ENCODE measurements around the gene NTN1.
A peak's percentile ranks its signal among the peaks of the same experiment; 100 is the strongest.
"Not testable (repeated sequence)": the region's sequence is repeated elsewhere in the genome, so short reads cannot be mapped to it uniquely, and the experiment has no call there.

NTN1 gene

DNA sequence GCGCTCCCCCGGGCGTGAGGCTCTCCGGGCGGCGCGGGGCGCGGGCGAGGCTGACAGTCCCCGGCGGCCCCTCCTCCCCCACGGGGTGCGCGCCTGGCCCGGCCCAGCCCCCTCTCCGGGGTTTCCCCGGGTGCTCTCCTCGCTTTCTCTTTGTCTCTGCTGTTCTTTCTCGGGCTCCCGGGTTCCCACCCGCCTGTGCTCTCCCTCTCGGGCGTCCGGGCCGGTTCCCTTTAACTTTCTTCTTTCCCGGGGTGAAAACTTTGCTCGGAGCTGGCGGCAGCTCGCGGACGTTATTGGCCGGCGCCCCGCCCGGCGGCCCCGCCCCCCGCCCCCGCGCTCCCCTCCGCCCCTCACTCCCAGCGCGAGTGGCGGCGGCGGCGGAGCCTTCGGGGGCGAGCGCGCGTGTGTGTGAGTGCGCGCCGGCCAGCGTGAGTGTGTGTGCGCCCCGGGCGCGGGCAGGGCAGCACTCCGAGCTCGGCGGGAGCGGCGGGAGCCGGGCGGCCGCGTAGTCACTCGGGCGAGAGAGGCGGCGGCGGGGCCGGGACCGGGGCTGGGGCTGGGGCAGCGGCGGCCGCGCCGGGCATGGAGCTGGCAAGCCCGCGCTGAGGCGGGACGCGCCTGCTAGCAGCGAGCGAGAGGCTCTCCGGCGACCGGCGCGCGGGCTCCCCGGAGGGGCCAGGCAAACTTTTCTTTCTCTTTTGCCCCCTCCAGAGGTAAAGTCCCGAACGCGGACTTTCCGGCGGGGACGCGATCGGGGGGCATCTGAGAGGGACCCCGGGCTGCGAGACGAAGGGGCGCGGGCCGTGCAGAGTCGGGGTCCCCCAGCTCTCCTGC is at the start of gene NTN1:
TSS of gene NTN1 (plus strand) at position 353 of the 834 bp plus-strand sequence. CDS start 864 bp downstream, outside the sequence.
- DNase-seq: peak; percentile 48

DNA sequence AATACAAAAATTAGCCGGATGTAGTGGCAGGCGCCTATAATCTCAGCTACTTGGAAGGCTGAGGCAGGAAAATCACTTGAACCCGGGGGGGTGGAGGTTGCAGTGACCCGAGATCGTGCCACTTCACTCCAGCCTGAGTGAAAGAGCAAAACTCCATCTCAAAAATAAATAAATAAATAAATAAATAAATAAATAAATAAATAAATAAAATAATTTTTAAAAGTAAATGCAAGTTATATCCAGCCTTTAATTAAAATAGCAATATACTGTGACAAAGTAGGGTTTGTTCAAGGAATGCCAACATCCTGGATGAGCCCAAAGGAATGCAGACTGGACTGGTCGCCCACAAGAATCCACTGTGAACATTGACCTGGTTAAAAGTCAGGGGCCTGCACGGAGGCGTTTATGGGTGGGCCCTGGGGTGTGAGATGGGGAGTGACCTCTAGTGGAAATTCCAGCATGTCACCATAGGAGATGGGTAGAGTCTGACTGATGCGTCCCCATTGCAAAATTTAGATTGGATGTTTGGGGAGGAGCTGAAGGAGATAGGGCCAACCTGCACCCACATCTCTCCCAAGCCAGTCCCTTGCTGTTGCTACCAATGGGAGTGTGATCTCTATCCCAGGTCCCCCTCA is 46.1 kb upstream of the NTN1 start:
- no peak for DNase-seq

DNA sequence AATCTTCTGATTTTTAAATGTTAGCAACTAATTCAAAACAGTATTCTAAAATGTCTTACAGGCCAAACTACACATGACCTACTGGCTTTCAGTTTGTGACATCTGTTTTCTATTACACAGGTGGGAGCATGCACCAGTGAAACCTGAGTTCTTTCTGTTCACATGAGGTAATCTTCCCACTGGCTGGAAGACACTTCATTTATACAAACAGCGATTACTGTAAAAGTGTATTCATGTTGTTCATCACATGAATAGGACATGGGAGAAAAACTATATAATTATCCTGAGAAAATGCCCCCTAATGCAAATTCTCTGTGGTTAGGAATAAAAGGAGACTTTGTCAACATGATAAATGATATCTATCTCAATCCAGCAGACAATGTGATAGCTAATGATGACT is 44.7 kb upstream of the NTN1 start:
- no peak for DNase-seq

DNA sequence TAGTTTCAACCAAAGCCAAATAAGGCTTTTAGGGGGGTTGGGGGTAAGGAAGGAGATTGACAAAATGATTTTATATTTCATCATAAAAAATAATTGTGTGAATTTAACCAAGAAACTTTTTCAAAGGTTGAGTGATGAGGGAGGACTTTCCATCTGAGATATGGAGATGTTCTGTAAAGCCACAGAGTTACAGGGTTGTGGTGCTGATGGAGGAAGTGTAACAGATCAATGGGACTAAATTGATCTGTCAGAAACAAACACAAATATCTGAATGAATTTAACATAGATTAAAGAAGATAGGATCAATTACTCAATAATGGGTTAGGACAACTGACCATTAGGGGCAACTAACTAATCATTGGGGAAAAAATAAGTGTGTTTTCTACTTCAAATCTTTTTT is 41.6 kb upstream of the NTN1 start:
- no peak for DNase-seq

DNA sequence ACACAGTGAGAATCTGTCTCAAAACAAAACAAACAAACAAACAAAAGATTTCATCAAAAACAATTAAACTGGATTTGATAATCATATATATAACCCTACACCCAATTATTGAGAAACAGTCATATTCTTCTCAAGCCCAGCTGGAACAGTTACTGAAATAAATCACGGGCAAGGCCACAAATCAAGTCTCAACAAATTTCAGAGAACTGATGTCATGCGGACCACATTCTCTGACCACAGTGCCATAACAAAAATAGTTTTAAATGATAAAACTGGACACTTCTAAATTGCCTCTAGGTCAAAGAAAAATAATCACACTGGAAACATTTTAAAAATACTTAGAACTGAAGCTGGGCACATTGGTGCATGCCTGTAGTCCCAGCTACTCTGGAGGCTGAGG is 39.9 kb upstream of the NTN1 start:
- DNase-seq: no peak

DNA sequence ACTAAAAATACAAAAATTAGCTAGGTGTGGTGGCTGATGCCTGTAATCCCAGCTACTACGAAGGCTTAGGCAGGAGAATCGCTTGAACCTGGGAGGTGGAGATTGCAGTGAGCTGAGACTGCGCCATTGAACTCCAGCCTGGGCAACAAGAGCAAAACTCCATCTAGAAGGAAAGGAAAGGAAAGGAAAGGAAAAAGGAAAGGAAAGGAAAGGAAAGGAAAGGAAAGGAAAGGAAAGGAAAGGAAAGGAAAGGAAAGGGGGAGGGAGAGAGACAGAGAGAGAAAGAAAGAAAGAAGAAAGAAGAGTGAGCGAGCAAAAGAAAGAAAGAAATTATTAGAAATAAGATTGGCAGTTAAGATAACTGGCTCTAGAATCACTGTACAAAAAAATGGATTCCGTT is 37.1 kb upstream of the NTN1 start:
- not testable (repeated sequence) for DNase-seq

DNA sequence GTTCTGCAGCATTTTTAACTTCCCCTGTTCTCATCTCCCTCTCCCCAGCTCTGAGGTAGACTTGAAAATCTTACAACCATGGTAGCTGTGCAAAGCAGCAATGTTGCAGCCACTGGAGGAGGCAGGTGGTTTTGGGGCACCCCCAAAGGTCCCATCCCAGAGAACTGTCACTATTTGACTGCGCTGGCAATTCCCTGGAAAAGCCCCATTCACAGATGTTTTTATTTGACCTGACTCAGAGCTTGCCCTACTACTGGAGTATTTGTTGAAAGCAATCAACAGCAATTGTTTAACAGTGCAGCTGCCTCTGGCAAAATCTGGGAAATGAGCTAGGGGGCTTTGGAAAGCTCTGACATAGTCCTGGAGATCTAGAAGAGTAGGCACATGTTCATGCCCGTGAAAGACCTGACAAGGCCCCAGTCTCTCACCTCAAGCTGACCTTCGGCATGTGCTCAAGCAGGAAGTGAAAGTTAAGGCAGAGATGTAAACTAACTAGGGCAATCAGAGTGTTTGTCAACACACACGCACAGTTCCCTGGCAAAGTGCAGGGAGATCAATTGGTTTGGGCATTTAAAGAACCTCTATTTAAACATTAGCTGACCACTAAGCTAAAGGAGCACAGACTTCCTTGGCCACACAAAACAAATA is 36.1 kb upstream of the NTN1 start:
- no peak for DNase-seq

DNA sequence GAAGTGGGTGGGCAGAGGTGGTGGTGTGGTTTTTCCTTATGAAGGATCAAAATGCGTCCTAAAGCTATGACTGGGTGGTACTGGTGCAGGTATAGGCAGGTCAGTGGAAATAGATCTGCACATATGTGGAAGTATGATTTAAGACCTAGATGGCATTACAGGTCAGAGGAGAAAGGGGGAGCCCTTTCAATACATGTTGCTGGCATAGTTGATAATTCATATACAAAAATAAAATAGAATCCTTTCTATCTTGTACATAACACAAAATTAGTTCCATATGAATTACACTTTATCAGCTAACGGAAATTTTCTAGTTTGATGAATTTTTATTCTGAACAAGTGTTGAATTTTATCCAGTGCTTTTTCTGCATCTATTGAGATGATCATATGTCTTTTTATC is 35.0 kb upstream of the NTN1 start:
- DNase-seq: no peak

DNA sequence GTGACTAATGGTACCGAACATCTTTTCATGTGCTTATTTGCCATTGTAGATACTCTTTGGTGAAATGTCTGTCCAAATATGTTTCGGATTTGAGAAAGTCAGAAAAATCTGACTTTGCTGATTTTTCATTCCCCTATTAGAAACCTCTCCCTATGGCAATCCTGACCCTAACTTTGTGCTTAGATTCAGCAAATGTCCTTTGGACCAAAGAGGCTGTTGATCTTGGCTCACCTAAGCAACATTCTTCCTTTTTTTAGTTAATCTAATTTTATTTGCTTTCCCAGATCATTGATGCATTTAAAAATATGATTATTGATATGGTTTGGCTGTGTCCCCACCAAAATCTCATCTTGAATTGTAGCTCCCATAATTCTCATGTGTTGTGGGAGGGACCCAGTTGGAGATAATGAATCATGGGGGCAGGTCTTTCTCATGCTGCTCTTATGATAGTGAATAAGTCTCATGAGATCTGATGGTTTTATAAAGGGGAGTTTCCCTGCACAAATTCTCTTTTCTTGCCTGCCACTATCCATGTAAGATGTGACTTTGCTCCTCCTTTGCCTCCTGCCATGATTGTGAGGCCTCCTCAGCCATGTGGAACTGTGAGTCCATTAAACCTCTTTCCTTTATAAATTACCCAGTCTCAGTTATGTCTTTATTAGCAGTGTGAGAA is 32.9 kb upstream of the NTN1 start:
- DNase-seq: not testable (repeated sequence)

DNA sequence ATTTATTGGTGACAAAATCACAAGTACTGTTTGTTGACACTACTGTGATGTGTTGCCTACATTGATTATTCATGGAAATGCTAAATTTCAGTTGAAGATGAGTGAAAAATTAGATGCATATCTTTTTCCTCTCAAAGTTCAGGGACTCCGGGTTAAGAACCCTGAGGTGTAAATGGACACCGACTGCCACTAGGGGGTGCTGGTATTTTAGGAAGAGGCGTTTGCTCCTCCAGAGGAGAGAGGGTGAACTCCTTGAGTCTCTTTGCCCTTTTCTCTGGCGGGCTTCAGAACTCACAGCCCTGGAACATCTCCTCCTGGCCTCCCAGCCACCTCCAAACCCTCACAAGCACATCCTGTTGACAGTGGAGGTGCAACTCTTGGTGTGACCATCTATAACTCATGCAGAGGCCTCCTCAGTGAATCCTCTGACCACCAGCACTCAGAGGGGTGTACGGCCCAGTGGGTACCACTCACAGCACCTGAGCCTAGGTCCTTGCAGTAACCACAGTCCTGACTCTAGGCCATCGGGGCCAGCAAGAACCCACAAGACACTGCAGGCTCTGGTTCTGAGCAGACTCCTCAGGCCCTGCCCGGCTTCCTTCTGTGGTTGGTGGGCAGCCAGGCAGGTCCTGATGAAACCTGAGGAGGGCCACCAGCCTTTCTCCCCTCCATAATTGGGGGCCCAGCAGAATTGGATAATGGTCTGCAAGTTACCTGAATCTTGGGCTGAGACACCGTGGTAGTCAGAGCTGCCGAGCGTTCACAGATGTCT is 29.6 kb upstream of the NTN1 start:
- DNase-seq: peak; percentile 76

DNA sequence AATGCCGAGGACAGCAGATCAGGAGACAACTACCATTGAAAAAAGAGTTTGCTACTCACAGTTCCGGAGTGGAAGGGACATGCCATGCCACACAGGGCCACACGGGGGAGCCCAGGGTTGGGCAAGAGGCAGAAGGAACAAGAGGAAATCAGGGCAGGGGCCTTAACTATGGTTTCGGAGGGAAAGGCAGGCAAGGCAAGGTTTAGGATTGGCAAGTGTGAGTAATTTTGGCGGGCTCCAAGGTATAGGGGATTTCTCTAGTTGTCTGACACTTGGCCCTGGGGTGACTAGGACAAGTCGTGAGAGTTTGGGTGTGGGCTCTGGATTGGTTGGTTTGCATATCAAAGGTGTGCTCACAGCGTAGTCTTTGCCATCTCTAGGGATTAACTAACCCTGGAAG is 27.0 kb upstream of the NTN1 start:
- DNase-seq: peak; percentile 74

DNA sequence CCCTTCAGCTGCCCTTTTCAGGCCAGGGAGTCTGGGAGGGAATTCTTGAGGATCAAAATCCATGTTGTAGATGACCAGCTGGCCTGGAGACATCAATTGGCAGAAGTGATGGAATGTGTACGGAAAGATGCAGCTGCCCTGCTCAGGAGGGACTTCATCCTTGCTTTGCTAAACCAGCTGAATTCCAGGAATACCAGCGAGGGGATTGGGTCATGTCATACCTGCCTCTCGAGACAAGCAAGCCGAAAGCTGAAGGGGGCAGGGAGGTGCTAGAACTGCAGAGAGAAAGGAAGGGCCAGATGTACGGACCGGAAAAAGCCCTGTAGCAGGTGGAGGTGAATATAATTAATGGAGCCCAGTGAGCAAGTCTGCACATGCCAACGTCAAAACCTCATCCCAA is 25.6 kb upstream of the NTN1 start:
- DNase-seq: no peak

DNA sequence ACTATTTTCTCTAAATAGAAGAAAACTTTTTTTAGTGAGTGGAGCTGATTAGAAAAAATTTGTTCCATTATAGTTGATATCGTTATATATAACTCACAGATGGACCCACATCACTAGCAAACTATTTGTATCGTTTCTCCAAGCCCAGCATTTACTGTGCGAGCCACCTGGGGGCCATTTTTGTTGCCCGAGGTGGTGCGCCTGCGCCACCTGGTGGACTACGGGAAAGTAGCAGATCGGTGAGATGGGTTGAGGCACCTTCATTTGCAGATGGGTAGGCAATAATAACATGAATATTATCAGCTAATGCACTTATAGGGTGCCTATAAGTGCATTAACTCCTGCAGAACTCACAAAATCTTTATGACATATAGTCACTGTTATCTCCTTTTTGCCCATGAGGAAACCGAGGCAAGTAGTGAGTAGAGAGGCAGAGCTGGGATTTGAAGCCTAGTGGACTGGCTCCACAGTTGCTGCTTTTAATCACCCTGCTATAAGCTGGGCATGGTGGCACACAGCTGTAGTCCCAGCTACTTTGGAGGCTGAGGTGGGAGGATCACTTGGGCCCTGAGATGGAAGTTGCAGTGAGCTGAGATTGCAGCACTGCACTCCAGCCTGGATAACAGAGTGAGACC is 23.2 kb upstream of the NTN1 start:
- DNase-seq: peak; percentile 85

DNA sequence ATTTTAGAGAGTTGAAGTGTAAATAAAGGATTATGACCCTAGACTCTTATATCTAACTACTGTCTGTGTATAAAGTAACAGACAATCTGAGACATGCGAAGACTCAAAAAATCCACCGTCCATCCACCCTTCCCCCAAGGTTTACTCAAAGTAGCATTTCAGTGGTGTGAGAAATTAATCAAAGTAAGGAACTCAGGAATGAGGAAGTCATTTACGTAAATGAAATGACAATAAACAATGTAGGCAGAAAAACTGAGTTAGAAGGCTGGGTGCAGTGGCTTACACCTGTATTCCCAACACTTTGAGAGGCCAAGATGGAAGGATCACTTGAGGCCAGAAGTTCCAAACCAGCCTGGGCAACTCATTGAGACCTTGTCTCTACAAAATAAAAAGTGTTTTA is 19.8 kb upstream of the NTN1 start:
- DNase-seq: no peak

DNA sequence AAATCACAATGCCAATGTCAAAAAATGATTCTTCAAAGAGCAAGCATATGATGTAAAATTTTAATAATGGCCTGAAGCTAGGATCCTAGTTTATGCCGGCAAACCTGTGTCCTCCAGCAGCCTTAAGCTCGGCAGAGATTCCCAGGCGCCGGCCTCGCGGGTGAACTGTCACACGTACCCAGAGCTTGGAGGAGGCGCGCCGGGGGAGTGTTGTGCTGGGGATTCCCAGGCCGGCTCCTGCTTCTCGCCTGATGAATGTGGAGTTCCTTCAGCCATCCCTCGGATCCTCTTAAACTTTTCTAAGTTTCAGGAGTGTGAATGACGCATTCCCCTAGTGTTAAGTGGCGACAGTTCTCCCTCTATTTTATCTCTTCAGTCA is 19.1 kb upstream of the NTN1 start:
- DNase-seq: no peak

DNA sequence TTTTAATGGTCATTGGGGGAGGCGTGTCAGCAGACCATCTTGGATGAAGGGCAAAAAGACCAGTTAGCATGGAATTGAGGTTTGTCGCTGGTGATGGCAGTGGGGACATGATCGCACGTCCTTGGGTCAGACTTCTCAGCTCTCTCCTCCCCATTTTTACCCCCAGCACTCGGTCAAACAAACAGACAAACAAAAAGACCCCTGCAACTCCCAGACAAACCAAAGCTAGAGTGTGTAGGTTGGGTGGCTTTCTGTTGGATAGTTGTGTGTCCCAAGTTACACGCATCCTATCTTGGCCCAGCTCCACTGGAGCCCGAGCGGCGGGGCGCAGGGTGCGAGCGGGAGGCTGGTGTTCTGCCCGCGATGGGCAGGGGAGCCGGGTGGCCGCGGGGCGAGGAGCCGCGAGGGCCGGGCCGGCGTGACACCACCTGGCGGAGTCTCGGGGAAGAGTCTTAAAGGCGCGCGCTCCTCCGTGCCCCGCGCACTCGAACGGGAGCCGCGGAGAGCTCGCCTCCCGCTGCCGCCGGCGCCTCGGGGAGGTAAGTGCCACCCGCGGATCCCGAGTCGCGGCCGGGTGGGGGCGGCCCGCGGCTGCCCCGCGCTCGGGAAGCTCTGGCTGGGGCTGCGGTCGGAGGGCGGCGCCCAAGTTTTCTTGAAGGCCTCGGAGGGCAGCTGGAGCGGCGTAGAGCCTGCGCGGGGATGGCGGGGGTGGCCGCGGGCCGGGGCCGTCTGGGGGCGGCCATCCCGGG is 18.5 kb upstream of the NTN1 start:
- peak; percentile 44 for DNase-seq

DNA sequence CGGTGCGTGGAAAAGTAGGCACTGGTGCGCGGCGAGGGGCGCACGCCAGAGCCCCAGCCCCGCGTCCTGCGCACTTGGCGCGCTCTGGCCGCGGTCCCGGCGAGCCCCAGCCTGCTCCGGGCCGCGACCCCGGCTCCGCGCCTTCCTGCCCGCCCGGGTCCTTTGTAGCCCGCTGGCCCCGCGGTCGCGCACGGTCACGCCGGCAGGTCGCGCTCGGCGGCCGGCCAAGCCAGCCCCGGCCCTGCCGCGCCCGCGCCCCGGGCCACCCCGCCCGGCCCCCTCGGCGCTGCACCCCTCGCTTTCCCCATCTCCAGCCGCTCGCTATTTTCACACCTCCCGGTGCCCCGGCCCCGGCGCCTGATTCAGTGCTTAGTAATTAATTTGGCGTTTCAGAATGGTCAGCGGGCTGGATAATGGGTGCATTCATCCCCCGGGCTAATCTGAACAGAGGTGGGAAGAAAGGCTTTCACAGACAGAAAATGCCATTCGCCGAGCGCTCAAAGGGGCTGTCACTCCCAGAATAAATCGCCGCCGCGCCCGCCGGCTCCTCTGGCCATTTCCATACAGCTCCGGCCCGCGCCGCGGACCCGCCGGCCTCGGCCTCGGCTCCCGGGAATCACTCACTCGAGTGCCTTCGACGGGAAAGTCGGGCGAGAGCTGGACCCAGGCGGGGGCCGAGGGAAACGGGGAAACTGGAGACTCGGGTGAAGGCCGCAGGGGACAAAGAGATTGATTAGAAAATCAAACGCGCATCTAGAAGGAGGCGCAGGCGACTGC is 17.8 kb upstream of the NTN1 start:
- no peak for DNase-seq

DNA sequence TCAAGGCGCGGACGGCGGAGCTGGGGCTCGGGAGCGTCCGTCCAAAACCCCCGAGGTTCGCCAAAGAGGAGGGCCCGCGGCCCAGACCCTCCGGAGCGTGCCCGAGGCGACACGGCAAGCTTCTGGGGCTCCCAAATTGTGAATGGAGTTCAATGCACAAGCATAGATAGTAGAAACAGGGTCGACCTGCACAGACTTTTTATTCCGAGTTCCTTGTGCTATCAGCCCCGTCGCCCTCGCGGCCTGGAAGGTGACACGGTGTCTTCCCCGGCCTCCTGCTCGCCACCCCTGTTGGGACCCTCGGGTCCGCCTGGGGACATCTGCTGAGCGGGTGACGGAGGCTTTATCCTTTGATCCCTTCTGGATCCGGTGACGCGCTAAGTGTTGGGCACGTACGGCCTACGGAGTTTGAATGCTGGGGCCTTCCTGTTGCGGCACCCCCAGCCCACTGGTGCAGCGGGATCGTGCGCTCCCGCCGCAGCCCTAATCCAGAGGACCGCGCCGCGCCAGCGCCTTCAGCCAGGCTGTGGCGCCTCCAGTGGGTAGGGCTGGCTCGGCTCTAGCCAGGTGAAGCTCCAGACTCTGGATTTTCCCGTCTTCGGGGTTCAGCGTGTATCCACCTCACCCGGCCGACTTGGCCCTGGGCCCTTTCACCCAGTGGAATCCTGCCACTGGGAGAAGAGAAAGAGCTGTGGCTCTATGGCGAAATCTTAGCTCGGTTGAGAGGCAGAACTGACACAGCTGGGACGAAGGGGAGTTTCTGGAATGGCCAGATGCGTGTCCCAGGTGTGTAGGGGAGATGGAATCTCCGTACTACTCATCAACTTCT is 17.0 kb upstream of the NTN1 start:
- DNase-seq: no peak

DNA sequence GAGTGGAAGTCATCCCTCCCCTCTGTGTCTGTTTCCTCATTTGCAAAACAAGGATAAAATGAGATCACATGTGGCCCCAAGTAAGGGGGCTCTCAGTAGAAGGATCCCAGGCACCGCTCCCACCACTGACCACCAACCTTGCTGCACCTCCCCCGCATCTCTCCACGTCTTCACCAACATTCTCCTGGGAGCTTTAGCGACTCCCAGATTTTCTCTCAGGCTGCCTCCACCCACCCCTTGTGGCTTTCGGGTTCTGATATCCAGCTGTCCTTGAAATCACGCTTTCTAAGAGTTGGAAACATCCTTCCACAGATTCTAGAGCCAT is 16.4 kb upstream of the NTN1 start:
- DNase-seq: no peak

Data from activated CD4-positive, alpha-beta T cell treated with anti-CD3 and anti-CD28 coated beads, Interleukin-2, Interleukin-6, amounts not matched to agents 100 ng/mL and 50 ng/mL, durations not matched to agents 16 hours and 8 hours (primary cell).